A673 (cell line): ENCODE data around the gene SLC22A23. TPM values are rescaled to one million over a fixed set of nuclear protein-coding genes. Genes with fewer than 3 reads are reported as not detected.
"Not testable (repeated sequence)": the region's sequence is repeated elsewhere in the genome, so short reads cannot be mapped to it uniquely, and the experiment has no call there.

Experiments
- BruUV-seq: library from RNA; stranded (reverse); fragments of 400-500 nt; replicated peaks from 2 replicates; lab custom pipeline; 2021; lab: Mats Ljungman, UMichigan
- CTCF ChIA-PET: fragments of 300-600 bp; sonication (Branson Sonifier 250); formaldehyde crosslinking; loops from one replicate; lab custom pipeline; 2022; ENCODE audit warnings: antibody characterized with exemption; lab: Charles Lee
- POLR2A ChIA-PET: fragments of 300-600 bp; sonication (Branson Sonifier 250); formaldehyde crosslinking; loops from one replicate; lab custom pipeline; 2022; ENCODE audit warnings: antibody characterized with exemption; ENCODE audit not compliant: low non-redundant PET; lab: Charles Lee
- DNase-seq: peaks from one replicate; pipeline ENCODE4 v3.0.0-alpha.2; 2015; ENCODE audit warnings: low spot score
- H3K27ac ChIP-seq: fragments of 200-600 bp; sonication (generic); 2 replicates; pipeline ENCODE4 v1.5.1; 2016; ENCODE audit warnings: mixed run types, low read depth, mild to moderate bottlenecking, mixed read lengths, antibody characterized with exemption, low read length; ENCODE audit not compliant: poor library complexity, severe bottlenecking
- H3K27me3 ChIP-seq: fragments of 200-600 bp; sonication (generic); replicated peaks from 2 replicates; pipeline ENCODE4 v1.6.1; 2017; ENCODE audit warnings: mixed run types, low read depth, mild to moderate bottlenecking, mixed read lengths, antibody characterized with exemption, low read length; ENCODE audit not compliant: insufficient read depth, poor library complexity
- H3K36me3 ChIP-seq: fragments of 200-600 bp; sonication (generic); 2 replicates; pipeline ENCODE4 v1.6.1; 2016; ENCODE audit warnings: mixed run types, mild to moderate bottlenecking, mixed read lengths, antibody characterized with exemption, low read length; ENCODE audit not compliant: insufficient read depth, poor library complexity, severe bottlenecking
- H3K4me1 ChIP-seq: fragments of 200-600 bp; sonication (generic); 2 replicates; pipeline ENCODE4 v1.6.1; 2017; ENCODE audit warnings: mixed run types, mild to moderate bottlenecking, mixed read lengths, antibody characterized with exemption, low read length; ENCODE audit not compliant: insufficient read depth, poor library complexity, severe bottlenecking
- H3K4me3 ChIP-seq: fragments of 200-600 bp; sonication (generic); 2 replicates; pipeline ENCODE4 v1.5.1; 2016; ENCODE audit warnings: low read depth, mixed run types, mild to moderate bottlenecking, mixed read lengths, low read length; ENCODE audit not compliant: poor library complexity, severe bottlenecking
- H3K9me3 ChIP-seq: fragments of 200-600 bp; sonication (generic); 2 replicates; pipeline ENCODE4 v1.6.1; 2016; ENCODE audit warnings: mixed run types, low read depth, mild to moderate bottlenecking, mixed read lengths, antibody characterized with exemption, low read length; ENCODE audit not compliant: poor library complexity, severe bottlenecking
- CTCF ChIP-seq: fragments of 300-800, 200-600 bp; sonication (generic); conservative IDR thresholded peaks from 2 replicates; pipeline ENCODE4 v1.5.1; 2017; ENCODE audit warnings: low read depth, mild to moderate bottlenecking, antibody characterized with exemption, low read length, moderate library complexity, mixed read lengths
- EZH2 ChIP-seq: fragments of 200-600 bp; sonication (generic); IDR thresholded peaks from 2 replicates; pipeline ENCODE4 v1.6.1; 2017; ENCODE audit warnings: borderline replicate concordance, low read depth, mild to moderate bottlenecking, mixed read lengths, antibody characterized with exemption, low read length; ENCODE audit not compliant: poor library complexity, severe bottlenecking
- intact Hi-C: fragments of 100-400 bp; cut with micrococcal nuclease; formaldehyde crosslinking; loops from one replicate; pipeline ENCODE4 v1.10.0; 2022; ENCODE audit not compliant: unreplicated experiment
- total RNA-seq: library from RNA; stranded (reverse); gene quantifications from 2 replicates; pipeline ENCODE4 v1.2.3, GENCODE V29; 2021

SLC22A23 gene
- total RNA-seq, 1 experiment from 2014 or later = 6.2 TPM

GRCh38 chr6:3386374-3386857 lies 70.4 kb downstream of the SLC22A23 start:
- H3K9me3 ChIP-seq = no peaks in the 10 kb centered on the region
- ChIA-PET CTCF (no interaction called here), POLR2A (no interaction called here)
- intact Hi-C loops = no loop called here
- no peak overlapping the region for H3K4me3 ChIP-seq
- no TSS peak for BruUV-seq
- H3K27ac ChIP-seq = no peak overlapping the region
- no peaks in the 10 kb centered on the region for H3K36me3 ChIP-seq
- no peak for TF ChIP-seq CTCF
- no peak for TF ChIP-seq EZH2
- H3K4me1 ChIP-seq = no peaks in the 10 kb centered on the region
- no peaks in the 10 kb centered on the region for H3K27me3 ChIP-seq
- DNase-seq = no peak

- no TSS peak for BruUV-seq
- Histone ChIP-seq H3K4me1 (no peaks in the 10 kb centered on the region), H3K27ac (no peak overlapping the region), H3K36me3 (no peaks in the 10 kb centered on the region), H3K27me3 (no peaks in the 10 kb centered on the region), H3K9me3 (no peaks in the 10 kb centered on the region), H3K4me3 (no peak overlapping the region)
- TF ChIP-seq CTCF (no peak), EZH2 (no peak)
- CTCF ChIA-PET = no interaction called here
- DNase-seq = no peak
- POLR2A ChIA-PET = no interaction called here
- intact Hi-C loops = no loop called here
These were observed 71.1 kb downstream of the SLC22A23 start for GRCh38 chr6:3385660-3386151.

DNA sequence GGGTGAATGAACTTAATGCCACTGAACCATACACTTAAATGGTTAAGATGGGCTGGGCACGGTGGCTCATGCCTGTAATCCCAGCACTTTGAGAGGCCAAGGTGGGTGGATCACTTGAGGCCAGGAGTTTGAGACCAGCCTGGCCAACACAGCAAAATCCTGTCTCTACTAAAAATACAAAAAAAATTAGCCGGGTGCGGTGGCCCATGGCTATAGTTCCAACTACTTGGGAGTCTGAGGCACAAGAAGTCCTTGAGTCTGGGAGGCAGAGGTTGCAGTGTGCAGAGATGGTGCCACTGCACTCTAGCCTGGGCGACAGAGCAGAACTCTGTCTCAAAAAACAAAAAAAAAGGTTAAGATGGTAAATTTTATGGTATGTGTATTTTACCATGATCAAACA lies 71.7 kb downstream of the SLC22A23 start:
- CTCF ChIA-PET, H3K4me1 ChIP-seq, H3K27ac ChIP-seq, H3K9me3 ChIP-seq, intact Hi-C loops, H3K36me3 ChIP-seq, H3K4me3 ChIP-seq, DNase-seq, POLR2A ChIA-PET, BruUV-seq, H3K27me3 ChIP-seq: not testable (repeated sequence)
